Retinal pigment epithelial cell (primary cell): ENCODE measurements around the gene LDLRAP1.

ENCODE experiments used
- DNase-seq: peaks from one replicate; pipeline ENCODE4 v3.0.0-alpha.2; 2010; ENCODE audit warnings: low read depth
- H3K4me3 ChIP-seq: 2 replicates; pipeline ENCODE4 v1.5.1; 2011; ENCODE audit warnings: mild to moderate bottlenecking, low read length, control low read depth, moderate library complexity
- CTCF ChIP-seq: conservative IDR thresholded peaks from 2 replicates; pipeline ENCODE4 v1.5.1; 2011; ENCODE audit warnings: low read depth, low read length, control low read depth, inconsistent platforms

The LDLRAP1 gene

GRCh38 chr1:25556791-25557476 lies 13.5 kb downstream of the LDLRAP1 start:
- peak; percentile 69 for DNase-seq
- no peak for TF ChIP-seq CTCF
- H3K4me3 ChIP-seq = no peak overlapping the region

- DNase-seq = no peak
- no peak for TF ChIP-seq CTCF
- H3K4me3 ChIP-seq = no peak overlapping the region
These were observed 14.1 kb downstream of the LDLRAP1 start for GRCh38 chr1:25557543-25557942.

- TF ChIP-seq CTCF = no peak
- H3K4me3 ChIP-seq = no peak overlapping the region
- DNase-seq = no peak
These were observed 15.6 kb downstream of the LDLRAP1 start for GRCh38 chr1:25559031-25559430.

GRCh38 chr1:25560001-25560400 lies 16.6 kb downstream of the LDLRAP1 start:
- DNase-seq = no peak
- no peak overlapping the region for H3K4me3 ChIP-seq
- no peak for TF ChIP-seq CTCF

- no peak for DNase-seq
- TF ChIP-seq CTCF = no peak
- no peak overlapping the region for H3K4me3 ChIP-seq
These were observed 17.4 kb downstream of the LDLRAP1 start for GRCh38 chr1:25560788-25561187.

GRCh38 chr1:25561421-25562100 lies 18.2 kb downstream of the LDLRAP1 start:
- no peak for TF ChIP-seq CTCF
- H3K4me3 ChIP-seq = no peak overlapping the region
- no peak for DNase-seq
